Measurements from ENCODE around the gene HESX1.

HESX1 gene

DNA sequence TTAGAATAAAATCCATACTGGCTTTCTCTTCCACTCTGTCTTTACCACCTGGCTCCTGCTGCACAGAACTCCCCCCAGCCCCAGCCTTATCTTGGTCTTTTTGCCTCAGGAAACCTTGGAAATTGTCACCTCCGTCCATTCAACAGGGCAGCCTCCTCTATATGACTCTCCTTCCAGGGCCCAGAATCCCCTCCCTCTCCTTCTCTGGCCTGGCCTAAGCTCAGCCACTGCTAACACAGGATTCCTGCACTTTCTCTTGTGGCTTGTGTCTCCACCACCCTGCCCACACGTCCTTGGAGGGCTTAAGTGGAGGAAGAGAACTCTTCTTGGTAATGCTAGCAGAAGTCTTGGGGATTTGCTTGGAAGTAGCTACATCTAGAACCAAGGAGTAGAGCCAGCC is 33.1 kb downstream of the HESX1 start:
- H3K4me2 ChIP-seq (ENCODE audit: low read depth, low read length, poor library complexity, severe bottlenecking): no peak overlapping the region
- H3F3A ChIP-seq (ENCODE audit: low read depth): no peaks in the 10 kb centered on the region
- no peaks in the 10 kb centered on the region for H3K79me2 ChIP-seq (ENCODE audit: insufficient read depth, low read length)
- H3K9ac ChIP-seq (ENCODE audit: low read depth, low read length, poor library complexity, severe bottlenecking): no peak overlapping the region
- H3K4me3 ChIP-seq (ENCODE audit: low read length, poor library complexity, severe bottlenecking): no peak overlapping the region
- H3K9me3 ChIP-seq (ENCODE audit: insufficient read depth, low read depth, low read length): no peaks in the 10 kb centered on the region
- no peak overlapping the region for H2AFZ ChIP-seq (ENCODE audit: low read length)
- TF ChIP-seq CTCF (conservative IDR thresholded peaks at IDR 0.05; ENCODE audit: low read length): no peak
- no peak for TF ChIP-seq EZH2phosphoT487 (IDR thresholded peaks at IDR 0.05; ENCODE audit: borderline replicate concordance)
- H4K20me1 ChIP-seq (ENCODE audit: insufficient read depth, low read length, poor library complexity, severe bottlenecking): no peaks in the 10 kb centered on the region
- no peaks in the 10 kb centered on the region for H3K27me3 ChIP-seq (ENCODE audit: insufficient read depth, low read length, poor library complexity, severe bottlenecking)
- no peaks in the 10 kb centered on the region for H3K4me1 ChIP-seq (ENCODE audit: insufficient read depth, low read length, poor library complexity, severe bottlenecking)
- H3K36me3 ChIP-seq (ENCODE audit: insufficient read depth, low read length): no peaks in the 10 kb centered on the region
- no peaks in the 10 kb centered on the region for H3K9me2 ChIP-seq (replicated peaks; ENCODE audit: low read depth, low read length)

GRCh38 chr3:57165641-57166040 is 34.1 kb downstream of the HESX1 start:
- no peak overlapping the region for H2AFZ ChIP-seq (ENCODE audit: low read length)
- H3K4me1 ChIP-seq (ENCODE audit: insufficient read depth, low read length, poor library complexity, severe bottlenecking): peaks cover 1% of the 10 kb centered on the region
- no peaks in the 10 kb centered on the region for H3K36me3 ChIP-seq (ENCODE audit: insufficient read depth, low read length)
- H3K9me2 ChIP-seq (replicated peaks; ENCODE audit: low read depth, low read length): no peaks in the 10 kb centered on the region
- no peaks in the 10 kb centered on the region for H3F3A ChIP-seq (ENCODE audit: low read depth)
- H3K9ac ChIP-seq (ENCODE audit: low read depth, low read length, poor library complexity, severe bottlenecking): no peak overlapping the region
- TF ChIP-seq EZH2phosphoT487 (IDR thresholded peaks at IDR 0.05; ENCODE audit: borderline replicate concordance): no peak
- TF ChIP-seq CTCF (conservative IDR thresholded peaks at IDR 0.05; ENCODE audit: low read length): no peak
- no peaks in the 10 kb centered on the region for H3K27me3 ChIP-seq (ENCODE audit: insufficient read depth, low read length, poor library complexity, severe bottlenecking)
- no peak overlapping the region for H3K4me2 ChIP-seq (ENCODE audit: low read depth, low read length, poor library complexity, severe bottlenecking)
- no peak overlapping the region for H3K4me3 ChIP-seq (ENCODE audit: low read length, poor library complexity, severe bottlenecking)
- no peaks in the 10 kb centered on the region for H4K20me1 ChIP-seq (ENCODE audit: insufficient read depth, low read length, poor library complexity, severe bottlenecking)
- H3K79me2 ChIP-seq (ENCODE audit: insufficient read depth, low read length): no peaks in the 10 kb centered on the region
- H3K9me3 ChIP-seq (ENCODE audit: insufficient read depth, low read depth, low read length): no peaks in the 10 kb centered on the region

- Histone ChIP-seq H3K4me2 (ENCODE audit: low read depth, low read length, poor library complexity, severe bottlenecking) (no peak within 1 kb of the TSS), H3K4me3 (ENCODE audit: low read length, poor library complexity, severe bottlenecking) (no peak within 1 kb of the TSS), H2AFZ (ENCODE audit: low read length) (no peak within 1 kb of the TSS), H3F3A (ENCODE audit: low read depth) (no peaks in the 10 kb centered on the region), H3K27me3 (ENCODE audit: insufficient read depth, low read length, poor library complexity, severe bottlenecking) (no peaks in the 10 kb centered on the region), H3K9me3 (ENCODE audit: insufficient read depth, low read depth, low read length) (no peaks in the 10 kb centered on the region), H3K9ac (ENCODE audit: low read depth, low read length, poor library complexity, severe bottlenecking) (no peak within 1 kb of the TSS), H4K20me1 (ENCODE audit: insufficient read depth, low read length, poor library complexity, severe bottlenecking) (no peaks in the 10 kb centered on the region), H3K36me3 (ENCODE audit: insufficient read depth, low read length) (no peaks in the 10 kb centered on the region), H3K4me1 (ENCODE audit: insufficient read depth, low read length, poor library complexity, severe bottlenecking) (peaks cover 9% of the 10 kb centered on the region), H3K9me2 (replicated peaks; ENCODE audit: low read depth, low read length) (no peaks in the 10 kb centered on the region), H3K79me2 (ENCODE audit: insufficient read depth, low read length) (no peaks in the 10 kb centered on the region)
- TF ChIP-seq CTCF (conservative IDR thresholded peaks at IDR 0.05; ENCODE audit: low read length): no peak
- no peak for TF ChIP-seq EZH2phosphoT487 (IDR thresholded peaks at IDR 0.05; ENCODE audit: borderline replicate concordance)
These were observed 34.9 kb downstream of the HESX1 start, which contains the start of gene IL17RD for GRCh38 chr3:57164657-57165573. Gene IL17RD (minus strand): TSS chr3:57165353. CDS start chr3:57165286, 67 bp downstream.

Data from Loucy (cell line).